ENCODE data around the gene GCSH.
"Not testable (repeated sequence)": the region's sequence is repeated elsewhere in the genome, so short reads cannot be mapped to it uniquely, and the experiment has no call there.

The GCSH gene

DNA sequence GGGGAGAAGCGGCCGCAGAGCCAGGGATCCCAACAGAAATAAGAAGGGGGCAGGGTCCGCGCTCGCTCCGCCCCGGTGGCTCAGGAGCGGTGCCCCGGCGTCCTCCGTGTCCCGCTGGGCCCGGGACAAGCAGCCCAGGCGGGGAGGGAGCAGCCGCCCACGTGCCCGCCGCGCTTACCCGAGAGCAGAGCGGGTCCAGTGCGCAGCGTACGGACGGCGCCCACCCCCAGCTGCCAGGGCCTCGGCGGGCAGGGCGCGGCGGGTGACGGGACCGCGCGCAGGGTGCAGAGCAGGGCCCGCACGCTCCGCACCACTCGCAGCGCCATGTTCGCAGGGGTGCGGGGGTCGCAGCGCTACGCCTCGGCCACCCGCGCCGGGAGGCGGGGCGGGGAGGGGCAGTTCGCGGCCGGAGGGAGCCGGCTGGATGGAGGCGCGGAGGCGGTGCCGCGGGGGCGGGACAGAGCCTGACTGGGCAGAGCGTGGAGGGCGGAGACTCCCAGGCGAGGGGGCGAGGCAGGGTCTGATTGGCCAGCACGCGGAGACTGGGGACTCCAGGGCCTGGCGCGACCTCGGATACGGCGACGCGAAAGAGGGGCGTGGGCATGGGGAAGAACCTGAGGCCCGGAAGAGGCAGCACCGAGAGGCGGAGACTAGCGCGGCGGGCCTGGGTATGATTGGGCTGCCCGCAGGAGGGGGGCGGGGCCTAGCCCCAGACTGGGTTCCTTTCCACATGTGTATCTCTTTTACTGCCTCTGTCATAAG is at the start of gene GCSH:
Gene GCSH, minus strand, starts transcription at position 443 of the 762 bp plus-strand sequence. Its CDS starts 117 bp downstream, at position 326.
- peak; percentile 91 for DNase-seq

DNA sequence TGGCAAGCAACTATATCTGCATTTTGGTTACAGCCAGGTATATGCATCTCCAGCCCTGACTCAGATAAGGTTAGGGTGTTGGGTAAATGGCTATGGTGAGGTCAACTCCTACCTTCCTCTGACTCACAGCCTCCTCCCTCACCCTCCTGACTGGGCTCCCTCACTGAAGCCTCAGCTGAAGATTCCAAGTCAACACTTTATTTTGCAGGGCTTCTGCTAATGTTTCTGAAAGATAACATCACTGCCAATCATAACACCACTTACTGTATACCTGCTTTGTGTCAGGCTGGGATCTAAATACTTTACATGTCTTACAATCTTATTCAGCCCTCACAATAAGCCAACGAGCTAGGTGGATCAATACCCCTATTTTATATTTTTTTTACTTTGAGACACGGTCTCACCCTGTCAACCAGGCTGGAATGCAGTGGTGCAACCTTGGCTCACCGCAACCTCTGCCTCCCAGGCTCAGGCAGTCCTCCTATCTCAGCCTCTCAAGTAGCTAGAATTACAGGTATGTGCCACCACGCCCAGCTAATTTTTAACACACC is 47.8 kb upstream of the GCSH start:
- no peak for DNase-seq

DNA sequence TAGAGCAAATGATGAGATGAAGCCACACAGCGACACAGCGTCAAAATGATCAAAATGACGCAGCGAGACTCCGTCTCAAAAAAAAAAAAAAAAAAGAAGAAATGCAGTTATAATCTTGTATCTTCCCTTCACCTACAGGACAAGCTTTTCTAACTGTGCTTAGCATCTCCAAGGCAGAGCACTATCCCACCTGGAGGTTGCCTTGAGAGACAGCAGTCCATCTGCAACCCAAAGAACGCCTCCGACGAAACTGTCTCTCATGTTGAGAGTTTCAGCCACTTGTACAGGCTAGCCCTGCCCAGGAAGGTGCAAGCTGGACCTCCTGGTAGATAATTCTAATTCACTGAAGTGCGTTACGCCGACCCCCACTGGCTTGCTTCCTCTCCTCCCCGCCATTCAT is 46.7 kb upstream of the GCSH start:
- no peak for DNase-seq

DNA sequence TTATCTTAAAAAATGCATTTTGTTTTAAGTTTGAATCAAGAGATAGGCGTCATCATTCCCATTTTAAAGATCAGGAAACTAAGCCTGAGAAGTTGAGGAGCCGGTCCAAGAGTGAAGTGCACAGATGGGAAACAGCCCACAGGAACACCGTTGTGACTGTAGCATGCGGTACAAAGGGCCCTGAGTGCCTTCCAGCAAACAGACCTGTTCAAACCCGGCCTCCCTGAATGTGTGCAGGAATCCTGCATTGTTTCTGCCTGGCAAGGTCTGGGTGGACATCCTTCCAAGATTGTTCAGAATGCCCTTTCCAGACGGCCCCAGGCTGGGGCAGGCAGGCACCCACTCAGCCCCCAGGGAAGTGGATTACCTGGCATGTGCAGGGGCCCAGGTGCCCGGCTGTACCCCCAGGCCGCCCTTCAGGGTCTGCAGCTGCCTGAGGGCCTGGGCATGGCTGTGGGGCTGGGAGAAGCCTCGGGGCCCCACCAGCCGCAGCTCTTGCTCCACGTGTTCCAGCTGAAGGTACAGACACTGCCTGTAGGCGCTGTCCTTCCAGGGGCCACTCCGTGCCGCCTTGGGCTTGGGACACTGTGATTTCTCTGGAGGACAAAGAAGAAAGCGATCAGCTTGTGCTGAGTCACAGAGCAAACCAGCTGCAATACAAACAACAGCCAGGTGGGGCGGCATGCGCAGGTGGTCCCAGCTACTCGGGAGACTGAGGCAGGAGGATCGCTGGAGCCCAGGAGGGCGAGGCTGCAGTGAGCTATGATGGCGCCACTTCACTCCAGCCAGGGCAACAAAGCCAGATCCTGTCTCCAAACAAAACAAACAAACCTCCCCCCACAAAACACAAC is 45.0 kb upstream of the GCSH start:
- DNase-seq = no peak

DNA sequence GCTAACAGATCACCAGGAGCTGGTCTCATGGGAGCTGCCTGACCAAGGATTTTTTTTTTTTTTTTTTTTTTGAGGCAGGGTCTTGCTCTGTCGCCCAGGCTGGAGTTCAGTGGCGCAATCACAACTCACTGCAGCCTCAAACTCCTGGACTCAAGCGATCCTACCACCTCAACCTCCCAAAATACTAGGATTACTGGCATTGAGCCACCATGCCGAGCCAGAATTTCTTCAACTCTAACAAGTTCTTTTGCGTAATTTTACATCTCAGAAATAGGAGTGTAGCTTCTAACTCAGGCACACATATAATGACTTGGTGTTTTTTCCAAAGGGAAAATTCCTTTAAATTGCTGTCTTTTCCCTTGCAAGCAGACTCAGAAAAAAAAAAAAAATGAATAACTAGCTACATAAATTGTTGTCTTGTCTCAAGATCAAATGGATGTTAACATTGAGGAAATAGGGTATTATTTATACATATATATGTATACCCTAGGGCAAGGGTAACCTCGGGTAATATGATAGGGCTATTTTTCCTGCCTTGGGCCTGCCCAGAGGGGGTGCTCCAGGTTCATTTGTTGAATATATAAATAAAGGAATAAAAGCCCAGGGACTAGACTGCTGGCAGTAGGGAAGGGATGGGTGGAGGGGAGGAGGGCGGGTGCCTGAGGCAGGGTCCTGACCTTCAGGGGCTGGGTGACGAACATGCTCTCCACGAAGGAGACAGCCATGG is 42.8 kb upstream of the GCSH start:
- no peak for DNase-seq

DNA sequence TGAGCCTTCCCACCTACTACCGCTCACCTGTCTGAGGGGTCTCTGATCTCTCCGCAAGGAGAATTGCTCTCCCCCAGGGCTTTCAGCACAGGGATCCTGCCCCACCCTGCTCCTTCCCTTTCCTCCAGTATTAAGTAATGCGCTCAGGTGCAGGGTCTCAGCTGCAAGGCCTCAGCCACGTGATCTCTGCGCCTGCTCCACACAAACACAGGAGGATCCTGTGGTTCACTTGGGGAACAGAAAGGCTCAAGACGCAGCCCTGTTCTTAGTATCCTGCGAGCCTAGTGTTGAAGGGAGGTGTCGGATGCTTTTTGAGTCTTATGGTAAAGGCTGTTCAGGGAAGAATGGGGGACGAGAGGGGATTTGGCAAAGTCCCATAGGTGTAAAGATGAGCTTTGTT is 41.6 kb upstream of the GCSH start:
- DNase-seq = no peak

DNA sequence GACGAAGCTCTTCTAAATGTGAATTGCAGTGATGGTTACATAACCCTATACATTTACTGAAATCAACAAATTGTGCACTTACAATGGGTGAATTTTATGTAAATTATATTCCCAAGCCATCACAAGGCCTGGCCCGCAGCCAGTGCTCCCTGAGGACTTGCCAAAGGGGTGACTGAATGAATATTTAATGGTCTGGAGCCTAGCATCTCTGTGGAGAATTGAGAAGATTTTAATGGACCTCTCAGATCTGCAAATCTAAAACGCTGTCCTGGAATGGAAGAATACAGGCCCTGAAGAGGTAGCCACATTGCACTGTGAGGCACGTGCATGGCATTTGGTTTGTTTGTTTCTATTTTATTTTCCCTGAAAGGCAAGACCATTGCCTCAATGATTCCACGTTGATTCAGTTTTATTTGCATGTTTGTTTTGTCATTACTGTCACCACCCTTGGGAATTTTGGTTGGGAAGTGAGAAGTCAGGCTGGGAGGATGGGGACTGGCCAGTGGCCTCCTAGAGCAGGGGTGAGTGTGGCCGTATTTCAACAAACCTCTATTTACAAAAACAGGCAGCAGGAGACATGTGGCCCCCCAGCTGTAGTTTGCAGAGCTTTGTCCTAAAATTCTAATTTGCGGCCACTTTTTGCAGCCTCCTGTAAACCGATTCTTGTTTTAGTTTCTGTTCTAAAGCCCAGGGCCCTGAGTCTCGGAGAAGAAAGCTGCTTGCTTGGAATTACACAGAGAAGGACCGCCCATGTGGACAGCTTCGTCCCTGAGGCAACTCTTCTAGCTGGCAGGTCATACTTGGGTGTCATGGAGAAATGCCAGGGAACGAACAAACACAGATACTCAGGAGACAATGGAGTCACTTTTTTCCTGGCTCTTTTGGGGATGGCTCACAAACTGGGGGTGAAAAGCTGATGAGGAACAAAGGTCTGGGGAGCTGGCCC is 40.5 kb upstream of the GCSH start:
- peak; percentile 7 for DNase-seq

DNA sequence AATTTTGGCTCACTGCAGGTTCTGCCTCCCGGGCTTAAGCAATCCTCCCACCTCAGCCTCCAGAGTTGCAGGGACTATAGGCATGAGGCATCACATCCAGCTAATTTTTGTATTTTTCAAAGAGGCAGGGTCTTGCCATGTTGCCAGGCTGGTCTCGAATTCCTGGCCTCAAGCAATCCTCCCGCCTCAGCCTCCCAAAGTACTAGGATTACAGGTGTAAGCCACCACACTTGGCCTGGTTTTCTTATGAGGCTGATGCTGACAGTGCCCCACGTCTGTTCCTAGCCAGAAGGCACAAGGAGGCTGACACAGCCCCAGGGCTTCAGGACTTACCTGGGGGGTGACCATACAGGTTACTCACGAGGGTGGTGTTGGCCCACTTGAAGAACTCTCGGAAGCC is 33.9 kb upstream of the GCSH start:
- DNase-seq = no peak

DNA sequence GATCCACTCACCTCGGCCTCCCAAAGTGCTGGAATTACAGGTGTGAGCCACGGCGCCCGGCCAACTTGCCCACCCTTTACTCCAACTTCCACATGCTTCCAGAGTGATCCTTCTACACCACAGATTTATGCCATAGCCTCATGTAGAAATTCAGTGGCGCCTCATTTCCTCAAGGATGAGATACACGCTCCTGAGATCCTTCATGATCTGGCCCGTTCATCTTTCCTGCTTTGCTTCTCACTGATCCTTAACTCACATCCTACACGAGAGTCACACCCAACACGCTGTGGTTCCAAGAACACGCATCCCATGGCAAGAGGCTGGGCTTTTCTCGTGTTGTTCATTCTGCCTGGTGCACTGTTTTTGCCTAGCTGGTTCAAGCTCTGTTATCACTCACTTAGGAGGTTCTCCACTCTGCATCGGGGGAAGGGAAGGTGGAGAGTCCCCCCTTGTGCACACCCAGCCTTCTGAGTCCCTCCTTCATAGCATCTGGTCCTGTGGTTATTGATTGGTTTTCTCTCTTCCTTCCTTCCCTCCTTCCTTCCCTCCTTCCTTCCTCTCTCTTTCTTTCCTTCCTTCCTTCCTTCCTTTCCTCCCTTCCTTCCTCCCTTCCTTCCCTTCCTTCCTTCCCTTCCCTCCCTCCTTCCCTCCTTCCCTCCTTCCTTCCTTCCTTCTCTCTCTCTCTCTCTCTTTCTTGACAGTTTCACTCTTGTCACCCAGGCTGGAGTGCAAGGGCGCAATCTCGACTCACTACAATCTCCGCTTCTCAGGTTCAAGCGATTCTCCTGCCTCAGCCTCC is 32.7 kb upstream of the GCSH start:
- no peak for DNase-seq

DNA sequence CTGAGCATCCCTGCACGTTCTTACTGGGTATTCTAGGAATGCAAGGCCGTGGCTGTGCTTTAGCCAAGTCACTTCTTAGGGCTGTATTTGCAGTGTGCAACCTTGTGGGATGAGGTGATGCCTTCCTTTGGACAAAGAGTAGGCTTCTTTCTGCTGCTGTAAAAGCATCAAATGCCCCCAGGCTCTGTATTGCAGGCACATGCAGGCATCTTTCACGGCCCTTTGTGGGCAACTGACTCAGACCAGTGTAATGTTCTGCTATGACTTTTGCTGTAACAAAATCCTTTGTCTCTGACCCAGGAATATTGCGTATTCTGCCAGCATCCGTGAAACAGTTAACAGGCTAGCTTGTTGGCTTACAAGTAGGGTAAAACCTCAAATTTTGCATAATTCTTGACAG is 30.9 kb upstream of the GCSH start:
- DNase-seq = no peak

DNA sequence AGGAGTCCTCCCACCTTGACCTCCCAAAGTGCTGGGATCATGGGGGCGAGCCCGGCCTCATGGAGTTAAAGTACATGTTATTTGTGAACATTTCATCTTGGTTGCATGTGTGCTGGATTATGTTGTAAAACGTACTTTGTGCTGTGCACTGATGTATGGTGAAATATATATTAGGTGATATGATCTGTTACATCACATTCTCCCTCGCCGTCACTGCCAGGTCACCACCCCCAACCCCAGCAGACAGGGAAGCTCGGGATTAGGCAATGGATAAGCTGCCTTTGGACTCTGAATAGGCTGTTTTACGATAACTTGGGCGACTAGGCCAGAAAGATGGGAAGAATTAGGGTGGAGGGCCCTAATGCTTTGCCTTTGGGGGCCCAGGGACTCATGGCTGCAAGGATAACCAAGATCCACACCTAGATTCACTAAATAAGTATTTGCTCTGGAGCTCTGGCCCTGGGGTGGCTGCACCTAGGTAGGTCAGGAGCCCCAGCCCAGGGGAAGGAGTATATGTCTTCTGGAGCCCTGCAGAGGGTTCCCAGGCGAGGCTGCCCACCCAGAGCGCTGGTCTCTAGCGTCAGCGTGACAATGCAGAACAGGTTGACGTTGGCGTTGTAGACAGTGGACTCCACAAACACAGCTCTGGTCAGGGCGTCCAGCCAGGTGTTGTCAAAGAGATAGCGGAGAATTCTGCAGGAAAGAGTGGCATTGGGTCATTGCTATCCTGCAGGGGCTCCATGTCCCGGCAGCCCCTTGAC is 27.1 kb upstream of the GCSH start:
- no peak for DNase-seq

DNA sequence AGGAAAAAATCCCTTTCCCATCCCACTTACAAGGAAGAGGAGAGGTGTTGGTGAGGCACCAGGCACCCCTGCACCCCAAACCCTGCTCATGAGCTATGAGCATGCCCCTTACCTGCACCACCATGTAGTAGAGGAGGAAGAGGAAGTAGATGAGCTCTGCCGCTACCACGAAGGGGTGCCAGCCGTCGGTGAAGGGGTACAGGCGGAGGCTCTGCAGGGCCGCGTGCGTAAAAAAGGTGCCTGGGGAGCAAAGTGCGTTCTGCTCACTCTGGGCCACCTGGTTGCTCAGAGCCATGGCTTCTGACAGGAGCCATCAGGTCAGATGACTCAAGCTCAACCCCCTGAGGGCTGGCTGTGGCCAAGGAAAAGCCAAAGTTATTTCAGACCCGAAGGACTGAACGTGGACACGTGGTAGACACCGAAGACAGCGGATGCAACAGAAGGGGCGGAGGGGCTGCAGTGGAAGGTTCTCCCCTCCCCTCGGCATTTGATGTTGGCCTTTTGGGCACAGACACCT is 25.3 kb upstream of the GCSH start:
- DNase-seq = no peak

DNA sequence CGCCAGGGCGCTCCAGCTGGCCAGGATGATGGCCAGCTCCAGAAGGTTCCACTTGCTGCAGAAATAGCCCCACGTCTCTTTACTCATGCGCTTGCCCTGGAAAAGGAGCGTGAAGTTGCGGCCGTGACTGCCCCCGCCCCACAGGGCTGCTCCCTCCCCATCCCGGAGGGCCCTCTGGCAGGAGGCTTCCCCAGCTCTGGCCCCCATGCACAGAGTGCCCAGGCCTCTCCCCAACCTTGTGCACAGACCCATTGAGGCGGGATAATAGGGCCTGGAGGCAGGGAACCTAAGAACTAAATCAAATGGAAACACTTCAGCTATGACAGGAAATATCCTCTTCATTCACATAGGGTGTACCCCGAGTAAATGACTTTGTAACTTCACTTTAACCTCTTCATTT is 21.2 kb upstream of the GCSH start:
- DNase-seq = no peak

DNA sequence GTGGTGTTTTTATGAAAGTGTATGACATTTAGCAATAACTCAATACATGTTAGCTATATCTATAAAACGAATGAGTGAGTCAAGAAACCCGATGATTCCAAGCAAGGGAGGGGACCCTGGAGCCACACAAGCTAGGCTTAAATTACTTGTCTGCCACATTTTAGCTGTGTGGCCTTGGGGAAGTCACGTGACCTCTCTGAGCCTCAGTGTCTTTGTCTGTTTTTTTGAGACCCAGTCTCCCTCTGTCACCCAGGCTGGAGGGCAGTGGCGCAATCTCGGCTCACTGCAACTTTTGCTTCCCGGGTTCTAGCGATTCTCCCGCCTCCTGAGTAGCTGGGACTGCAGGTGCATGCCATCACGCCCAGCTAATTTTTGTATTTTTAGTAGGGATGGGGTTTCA is 20.1 kb upstream of the GCSH start:
- no peak for DNase-seq

DNA sequence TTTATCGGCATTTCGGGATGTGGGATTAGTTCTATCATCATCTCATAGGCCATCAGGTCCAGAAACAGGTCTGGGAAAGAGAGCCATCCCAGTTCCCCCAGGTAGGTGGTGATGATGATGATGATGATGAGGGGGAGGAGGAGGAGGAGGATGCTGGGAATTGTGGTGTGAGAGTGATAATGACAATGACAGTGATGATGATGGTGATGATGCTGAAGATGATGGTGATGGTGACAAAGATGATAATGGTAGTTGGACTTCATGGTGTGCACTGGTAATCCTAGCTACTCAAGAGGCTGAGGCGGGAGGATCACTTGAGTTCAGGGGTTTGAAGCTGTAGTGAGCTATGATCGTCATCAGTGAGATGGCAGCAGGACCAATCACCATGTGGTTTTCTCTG is 16.3 kb upstream of the GCSH start:
- DNase-seq = no peak

DNA sequence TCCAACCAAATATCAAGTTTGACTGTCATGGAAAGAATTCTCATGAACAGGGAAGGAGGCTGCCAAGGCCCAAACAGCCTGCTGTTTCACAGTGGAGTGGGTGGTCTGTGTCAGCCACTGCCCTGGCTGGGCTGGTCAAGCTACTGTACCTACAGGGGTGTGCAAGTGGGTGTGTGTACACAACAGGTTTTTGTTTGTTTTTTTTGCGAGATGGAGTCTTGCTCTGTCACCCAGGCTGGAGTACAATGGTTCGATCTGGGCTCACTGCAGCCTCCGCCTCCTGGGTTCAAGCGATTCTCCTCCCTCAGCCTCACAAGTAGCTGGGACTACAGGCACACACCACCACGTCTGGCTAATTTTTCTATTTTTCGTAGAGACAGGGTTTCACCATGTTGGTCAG is 13.1 kb upstream of the GCSH start:
- DNase-seq = not testable (repeated sequence)

DNA sequence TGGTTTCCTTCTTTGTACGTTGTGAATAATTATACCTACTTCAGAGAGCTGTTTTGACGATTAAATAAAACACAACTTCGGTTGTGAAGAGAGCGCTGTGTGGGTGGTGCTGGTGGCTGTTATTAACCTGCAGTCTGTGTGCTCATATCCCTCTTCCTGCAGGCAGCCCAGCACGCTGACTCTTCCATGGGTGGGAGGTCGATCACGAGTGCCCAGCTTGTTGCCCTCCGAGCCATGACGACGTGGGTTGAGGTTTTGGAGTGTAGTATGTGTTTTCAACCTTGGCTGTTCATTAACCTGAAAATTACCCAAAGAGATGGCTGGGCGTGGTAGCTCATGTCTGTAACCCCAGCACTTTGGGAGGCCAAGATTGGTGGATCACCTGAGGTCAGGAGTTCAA is 11.3 kb upstream of the GCSH start:
- DNase-seq = no peak

DNA sequence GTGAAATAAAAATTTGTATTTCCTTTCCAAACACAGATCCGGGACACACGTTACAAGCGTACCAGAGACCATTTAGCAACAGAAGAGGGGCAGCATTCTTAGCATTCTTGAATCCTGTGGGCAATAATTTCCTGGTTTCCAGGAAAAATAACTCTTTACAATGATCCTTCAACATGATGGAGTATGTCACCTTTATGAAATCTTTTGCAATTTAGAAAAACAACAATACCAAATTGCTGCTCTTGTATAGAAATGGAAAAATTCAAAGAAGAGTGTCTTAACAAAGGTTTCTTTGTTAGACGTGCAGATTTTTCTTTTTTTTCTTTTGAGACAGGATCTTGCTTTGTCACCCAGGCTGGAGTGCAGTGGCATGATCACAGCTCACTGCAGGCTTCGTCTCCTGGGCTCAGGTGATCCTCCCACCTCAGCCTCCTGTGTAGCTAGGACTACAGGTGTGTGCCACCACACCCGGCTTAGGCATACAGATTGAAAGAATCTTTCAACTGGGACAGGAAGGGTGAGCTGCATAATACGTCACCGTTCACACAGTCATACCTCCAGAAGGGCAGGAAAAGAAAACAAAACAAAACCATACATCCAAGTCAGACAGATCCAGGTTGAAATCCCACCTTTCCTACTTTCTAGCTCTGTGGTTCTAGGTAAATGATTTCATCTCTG is 10.8 kb upstream of the GCSH start:
- no peak for DNase-seq

DNA sequence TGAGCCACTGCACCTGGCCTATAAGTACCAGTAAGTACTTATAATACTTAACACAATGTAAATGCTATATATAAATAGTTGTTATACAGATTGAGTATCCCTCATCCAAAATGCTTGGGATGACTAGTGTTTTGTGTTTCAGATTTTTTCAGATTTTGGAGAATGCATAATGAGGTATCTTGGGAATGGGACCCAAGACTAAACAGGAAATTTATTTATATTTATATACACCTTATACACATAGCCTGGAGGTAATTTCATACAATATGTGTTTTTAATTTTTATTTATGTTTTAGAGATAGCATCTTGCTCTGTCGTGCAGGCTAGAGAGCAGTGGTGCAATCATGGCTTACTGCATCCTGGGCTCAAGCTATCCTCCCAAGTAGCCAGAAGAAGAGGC is 9.8 kb upstream of the GCSH start:
- no peak for DNase-seq

DNA sequence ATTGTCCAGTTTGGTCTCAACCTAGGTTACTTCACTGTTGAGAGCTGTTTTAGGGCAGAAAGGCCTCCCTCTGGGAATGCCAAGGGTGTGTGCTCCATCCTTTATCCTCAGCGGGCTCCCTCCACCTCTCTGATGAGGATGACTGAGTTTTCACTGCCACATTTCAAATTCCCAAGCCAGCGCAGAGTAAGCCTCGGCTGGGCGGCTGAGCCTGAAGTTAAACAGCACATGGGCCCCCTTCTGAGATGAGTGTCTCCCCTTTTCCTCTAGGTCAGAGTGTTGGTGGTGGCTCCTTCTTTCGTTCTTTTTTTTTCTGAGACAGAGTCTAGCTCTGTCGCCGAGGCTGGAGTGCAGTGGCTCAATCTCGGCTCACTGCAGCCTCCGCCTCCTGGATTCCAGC is 5.5 kb upstream of the GCSH start:
- no peak for DNase-seq

All from NCI-H2029 (cell line).